ENCODE results near the gene GJC2.

DNA sequence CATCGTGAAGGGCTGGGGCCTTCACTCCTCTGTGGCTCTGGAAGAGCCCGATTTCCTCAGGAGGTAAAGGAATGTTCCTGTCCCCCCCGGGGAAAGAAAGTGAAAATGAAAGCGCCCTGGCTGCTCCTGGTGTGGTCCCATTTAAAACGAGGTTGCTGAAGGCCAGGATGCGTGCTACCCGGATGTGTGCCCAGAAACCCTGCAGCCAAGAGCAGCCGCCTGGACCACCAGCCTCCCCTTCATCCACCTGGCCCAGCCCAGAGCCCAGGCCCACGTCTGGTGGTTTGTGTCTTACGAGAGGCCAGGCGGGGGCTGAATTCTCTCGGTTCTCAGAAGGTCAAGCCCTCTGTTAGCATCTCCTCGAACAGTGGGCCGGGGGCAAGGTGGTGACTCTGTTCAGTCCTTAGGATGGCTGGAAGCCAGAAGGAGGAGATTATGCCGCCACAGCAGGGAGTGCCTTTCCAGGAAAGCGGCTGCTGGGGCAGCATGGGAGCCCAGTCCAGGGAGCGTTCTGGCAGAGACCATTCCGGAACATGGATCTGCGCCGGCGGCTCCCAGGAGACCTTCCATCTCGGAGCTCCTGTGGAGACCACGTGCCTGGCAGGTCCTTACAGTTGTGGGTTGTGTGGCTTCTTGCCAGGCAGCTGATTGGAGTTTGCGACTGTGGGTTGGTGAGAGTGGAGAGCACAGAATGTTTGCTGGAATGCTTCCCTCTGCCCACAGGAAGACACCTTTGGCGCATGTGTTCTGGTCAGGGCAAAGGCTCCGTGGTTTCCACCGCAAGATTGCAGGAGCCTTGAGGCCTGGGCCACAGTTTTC lies 8.3 kb upstream of the GJC2 start:
- no peak for TF ChIP-seq POLR2A (IDR thresholded peaks at IDR 0.05)
- TF ChIP-seq, protein P1, sequence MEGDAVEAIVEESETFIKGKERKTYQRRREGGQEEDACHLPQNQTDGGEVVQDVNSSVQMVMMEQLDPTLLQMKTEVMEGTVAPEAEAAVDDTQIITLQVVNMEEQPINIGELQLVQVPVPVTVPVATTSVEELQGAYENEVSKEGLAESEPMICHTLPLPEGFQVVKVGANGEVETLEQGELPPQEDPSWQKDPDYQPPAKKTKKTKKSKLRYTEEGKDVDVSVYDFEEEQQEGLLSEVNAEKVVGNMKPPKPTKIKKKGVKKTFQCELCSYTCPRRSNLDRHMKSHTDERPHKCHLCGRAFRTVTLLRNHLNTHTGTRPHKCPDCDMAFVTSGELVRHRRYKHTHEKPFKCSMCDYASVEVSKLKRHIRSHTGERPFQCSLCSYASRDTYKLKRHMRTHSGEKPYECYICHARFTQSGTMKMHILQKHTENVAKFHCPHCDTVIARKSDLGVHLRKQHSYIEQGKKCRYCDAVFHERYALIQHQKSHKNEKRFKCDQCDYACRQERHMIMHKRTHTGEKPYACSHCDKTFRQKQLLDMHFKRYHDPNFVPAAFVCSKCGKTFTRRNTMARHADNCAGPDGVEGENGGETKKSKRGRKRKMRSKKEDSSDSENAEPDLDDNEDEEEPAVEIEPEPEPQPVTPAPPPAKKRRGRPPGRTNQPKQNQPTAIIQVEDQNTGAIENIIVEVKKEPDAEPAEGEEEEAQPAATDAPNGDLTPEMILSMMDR (IDR thresholded peaks at IDR 0.05), result no peak

All from gastroesophageal sphincter (tissue), 3 donors.